ENCODE measurements around the gene HEMK1.

HEMK1 gene

DNA sequence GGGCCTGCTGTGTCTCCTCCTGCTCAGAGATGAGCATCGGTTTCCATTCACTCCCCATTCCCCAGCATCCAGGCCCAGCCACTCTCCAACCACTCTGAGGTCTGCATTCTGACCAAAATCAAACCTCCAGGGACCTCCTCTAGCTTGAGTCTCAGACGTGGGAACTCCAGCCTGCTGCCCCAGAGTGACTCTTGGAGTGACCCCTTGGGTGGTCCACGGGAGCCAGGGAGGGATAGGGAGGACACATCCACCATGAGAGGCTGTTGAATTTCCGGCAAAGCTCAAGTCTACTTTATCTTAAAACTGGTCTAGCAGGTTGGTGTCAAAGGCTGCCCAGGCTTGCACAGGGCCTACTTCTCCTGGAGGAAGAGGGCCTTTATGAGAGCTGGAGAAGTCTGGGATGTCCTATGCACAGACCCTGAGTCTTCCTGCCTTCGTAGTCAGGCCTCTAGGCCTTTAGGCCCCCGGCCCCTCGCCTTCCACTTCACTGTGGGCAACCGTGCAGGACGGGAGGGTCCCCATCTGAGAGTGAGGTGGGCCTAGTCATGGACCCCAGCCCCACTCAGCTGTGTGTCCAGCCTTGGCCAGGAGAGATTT is 33.4 kb downstream of the HEMK1 start:
- no peak for DNase-seq (ENCODE audit: low spot score)

GRCh38 chr3:50603261-50604109 is 34.2 kb downstream of the HEMK1 start:
- no peak for DNase-seq (ENCODE audit: low spot score)

GRCh38 chr3:50604110-50604621 is 34.8 kb downstream of the HEMK1 start:
- DNase-seq (ENCODE audit: low spot score), result no peak

- no peak for DNase-seq (ENCODE audit: low spot score)
Measured at GRCh38 chr3:50604628-50605588, 35.6 kb downstream of the HEMK1 start.

- no peak for DNase-seq (ENCODE audit: low spot score)
Measured at GRCh38 chr3:50605901-50606326, 36.6 kb downstream of the HEMK1 start.

DNA sequence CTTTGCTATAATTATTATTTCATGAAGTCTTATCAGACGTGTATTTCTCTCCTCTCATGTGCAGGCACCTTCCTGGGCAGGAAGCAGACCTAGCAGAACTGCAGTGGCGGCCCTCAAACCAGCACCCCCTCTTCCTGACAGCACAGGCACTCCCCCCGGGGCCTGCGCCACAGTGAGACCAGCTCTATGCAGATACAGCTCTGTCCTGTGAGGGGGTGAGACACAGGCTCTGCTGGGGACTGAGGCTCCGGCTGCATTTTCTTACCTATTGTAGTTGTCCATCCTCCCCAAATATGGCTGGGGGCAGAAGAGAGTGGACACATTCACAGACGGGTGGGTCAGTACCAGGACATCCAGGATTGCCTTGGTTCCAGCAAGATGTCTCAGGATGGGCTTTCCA is 37.3 kb downstream of the HEMK1 start:
- DNase-seq (ENCODE audit: low spot score), result no peak

- DNase-seq (ENCODE audit: low spot score), result no peak
Measured at GRCh38 chr3:50607271-50608091, 38.2 kb downstream of the HEMK1 start.

DNA sequence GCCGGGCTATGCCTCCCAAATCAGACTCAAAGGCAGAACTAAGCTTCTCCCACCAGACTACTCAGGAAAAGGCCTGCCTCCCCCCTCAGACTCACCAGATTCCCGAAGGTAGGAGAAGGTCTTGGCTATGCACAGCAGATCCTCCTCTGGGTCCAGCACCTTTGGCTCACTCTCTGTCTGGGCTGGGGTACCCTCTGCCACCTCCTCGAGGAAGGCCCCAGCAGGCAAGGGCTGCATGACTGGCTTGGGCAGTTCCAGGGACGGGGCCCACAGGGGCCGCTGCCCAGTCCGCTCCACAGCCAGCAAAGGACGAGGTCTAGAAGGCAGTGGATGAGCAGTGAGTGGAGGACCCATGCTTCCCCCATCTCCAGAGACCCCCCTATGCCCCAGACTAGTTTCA is 39.0 kb downstream of the HEMK1 start:
- no peak for DNase-seq (ENCODE audit: low spot score)

DNA sequence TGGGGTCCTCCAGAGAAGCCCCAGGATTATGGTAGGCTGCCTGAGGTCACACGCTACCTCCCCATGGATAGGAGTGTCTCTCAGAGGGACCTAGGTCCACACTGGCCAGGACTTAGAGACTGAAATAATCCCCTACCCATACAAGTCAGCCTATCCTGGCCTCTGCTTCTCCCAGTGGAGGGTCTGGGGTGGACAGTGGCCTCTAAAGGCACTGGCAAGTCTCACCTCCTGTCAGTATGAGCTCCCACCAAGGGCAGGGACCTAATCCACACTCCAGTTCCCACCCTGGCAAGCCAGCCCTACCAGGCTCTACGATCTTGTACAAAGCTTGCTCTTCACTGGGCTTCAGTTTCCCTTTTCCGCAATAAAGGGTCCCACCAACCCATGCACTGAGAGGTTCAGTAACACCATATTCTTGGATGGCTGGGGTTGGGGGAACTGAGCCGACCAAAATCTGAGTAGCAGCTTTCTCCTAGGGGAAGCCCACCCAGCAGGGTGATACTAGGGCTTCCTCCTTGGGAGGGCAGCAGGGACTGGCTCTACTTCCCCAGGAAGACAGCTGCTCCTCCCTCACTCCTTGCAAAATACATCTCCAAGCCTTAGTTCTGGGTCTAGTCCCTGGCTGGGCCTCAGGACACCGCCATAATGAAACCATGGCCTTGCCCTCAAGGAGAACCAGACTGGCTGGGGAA is 39.9 kb downstream of the HEMK1 start:
- no peak for DNase-seq (ENCODE audit: low spot score)

DNA sequence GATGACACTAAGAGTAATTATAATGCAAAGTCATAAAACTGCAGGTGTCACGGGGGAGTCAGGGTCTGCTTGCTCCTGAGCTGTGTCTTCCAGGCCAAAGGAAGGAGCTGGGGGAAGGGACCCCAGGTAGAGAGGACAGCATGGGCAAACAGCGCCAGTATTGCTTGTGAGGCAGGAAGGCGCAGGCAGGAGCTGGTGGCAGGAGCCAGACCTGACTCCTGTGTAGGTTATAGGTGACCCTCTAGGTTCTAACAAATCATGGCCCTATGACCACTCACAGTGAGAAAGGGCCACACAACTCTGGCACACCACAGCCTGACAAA is 40.4 kb downstream of the HEMK1 start:
- DNase-seq (ENCODE audit: low spot score), result no peak

DNA sequence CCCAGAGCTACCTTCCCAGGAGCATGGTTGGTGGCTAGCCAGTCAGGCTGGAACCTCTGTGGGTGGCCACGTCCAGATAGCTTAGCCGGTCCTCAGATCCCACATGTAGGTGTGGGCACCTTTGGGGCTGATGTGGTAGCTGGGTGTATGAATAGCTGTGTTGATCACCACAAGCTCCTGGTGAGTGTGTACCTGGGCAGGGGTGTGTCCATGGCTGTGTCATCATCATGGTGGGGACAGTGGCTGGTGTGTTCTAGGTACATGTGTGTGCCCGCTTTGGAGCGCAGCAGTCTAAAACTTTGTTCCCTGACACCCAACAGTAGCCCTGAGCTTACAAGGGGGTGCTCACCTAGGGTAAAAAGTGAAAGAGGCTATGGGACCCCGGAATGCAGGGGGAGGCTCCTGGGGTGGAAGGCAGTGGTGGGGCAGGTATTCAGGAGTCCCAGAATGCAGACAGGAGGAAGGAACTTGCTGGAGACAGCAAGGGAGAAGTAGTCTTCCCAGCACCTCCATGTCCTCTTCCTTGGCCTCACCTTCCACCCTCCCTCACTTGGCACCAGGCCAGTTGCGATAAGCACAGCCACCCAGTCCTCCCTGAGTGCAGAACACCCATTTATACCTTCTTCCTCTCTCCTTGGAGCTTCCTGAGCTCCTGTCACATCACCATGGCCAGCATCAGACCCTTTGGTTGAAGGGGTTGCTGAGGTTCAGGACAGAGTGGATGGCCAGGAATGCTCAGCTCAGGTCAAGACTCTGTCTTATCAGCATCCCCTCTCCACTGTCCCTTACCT is 41.1 kb downstream of the HEMK1 start:
- DNase-seq (ENCODE audit: low spot score), result no peak

DNA sequence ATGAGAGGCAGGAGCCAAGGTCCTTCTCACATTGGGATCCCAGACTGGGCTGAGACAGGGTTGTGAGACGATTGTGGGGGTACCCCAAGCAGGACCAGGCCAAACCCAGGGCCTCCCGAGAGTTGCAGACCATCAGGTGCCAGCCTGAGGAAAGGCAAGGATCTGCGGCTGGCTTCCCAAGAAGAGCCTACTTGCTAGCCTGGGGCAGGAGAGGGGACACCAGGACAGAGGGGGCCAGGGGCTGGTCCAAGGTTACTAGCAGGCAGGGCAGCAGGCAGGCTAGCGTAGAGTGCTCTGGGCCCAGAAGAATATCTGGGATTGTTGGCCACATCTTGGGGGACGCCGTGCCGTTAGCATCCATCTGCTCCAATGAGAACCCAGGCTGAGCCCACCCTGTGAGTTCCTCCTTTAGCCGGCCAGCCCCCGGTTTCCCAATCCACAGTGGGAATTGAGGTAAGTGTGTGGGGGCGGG is 41.7 kb downstream of the HEMK1 start:
- DNase-seq (ENCODE audit: low spot score), result no peak

DNA sequence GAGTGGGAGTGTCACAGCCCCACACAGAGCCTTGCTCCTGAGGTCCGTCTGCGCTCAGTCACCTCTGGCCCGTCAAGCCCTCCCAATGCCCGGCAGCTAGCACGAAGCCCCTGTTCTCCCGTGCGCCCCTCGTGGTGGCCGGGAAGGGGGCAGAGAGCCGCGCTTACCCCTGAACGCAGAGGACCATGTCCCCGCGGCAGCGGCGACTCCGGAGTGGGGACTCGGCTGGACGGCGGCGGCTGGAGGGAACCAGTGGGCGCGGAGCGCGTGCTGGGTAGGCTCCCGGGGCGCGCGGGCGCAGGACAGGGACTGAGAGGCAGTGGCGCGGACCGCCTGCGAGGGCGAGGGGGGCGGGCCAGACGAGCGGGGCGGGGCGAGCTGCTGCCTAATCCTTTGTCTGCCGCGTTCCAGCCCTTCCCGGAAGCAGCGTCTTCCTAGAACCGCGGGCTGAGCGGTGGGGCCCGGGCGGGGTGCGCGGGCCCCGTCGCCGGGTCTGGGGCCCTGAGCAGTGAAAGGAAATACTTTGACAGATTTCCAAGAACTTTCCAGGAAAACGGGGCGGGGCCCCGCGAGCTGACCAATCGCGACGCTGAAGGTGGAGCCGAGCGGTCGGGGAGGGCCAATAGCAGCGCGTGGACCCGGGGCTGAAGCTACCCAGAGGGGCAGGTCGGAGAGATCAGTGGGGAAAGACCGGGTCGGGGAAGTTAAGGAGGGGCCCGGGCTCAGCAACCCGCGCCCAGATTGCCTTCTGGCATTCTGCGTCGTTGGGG is 42.3 kb downstream of the HEMK1 start, which contains the start of gene CISH:
TSS of gene CISH (minus strand) at position 311 of the 770 bp plus-strand sequence. CDS start at position 187, 124 bp downstream.
- peak; percentile 92 for DNase-seq (ENCODE audit: low spot score)

DNA sequence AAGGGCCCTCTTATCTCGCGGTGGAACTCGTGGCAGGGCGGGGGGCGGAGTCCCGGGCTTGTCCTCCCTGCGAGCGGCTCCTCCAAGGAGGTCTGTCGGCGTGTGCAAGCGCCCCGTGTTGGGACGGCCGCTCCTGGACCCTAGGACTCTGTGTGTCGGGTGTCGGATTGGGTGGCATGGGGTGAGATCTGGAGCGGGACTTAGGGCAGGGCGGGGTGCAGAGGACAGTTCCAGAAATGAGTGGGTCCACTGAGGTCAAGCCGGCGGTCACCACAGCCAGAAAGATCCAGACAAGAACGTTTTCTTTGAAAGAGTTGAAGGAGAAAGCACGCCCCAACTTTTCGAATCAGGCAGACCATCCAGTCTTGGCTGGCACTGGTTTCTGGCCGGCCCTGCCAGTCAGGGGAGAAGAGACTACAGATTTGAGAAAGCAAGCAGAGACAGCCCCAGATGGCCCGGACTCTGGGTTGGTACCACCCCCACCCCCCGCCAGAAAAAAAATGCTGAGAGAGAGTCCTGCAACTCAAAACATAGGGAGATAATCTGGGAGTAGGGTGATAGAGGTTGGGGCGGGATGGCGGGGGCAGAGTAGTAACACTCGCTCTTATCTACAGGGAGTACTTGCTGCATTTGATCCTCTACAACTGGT is 43.0 kb downstream of the HEMK1 start:
- no peak for DNase-seq (ENCODE audit: low spot score)

- DNase-seq (ENCODE audit: low spot score), result no peak
Measured at GRCh38 chr3:50612970-50613846, 43.9 kb downstream of the HEMK1 start.

DNA sequence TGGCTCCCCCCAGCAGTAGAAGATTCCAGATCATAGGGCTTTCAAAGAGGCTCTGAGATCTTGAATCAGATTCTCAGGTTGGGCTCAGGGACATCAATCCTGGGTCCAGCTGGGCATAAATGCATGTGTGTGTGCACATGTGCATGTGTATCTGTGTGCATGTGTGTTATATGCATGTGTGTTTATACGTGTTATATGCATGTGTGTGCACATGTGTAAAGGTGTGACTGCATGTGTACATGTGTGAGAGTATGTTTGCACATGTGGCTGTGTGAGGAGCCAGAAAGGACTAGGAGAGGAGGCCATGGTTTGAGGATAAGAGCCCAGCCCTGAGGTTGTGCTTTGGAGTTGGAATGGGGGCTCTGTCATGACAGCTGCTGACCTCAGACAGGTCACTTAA is 45.9 kb downstream of the HEMK1 start:
- no peak for DNase-seq (ENCODE audit: low spot score)

GRCh38 chr3:50616003-50616769 is 46.9 kb downstream of the HEMK1 start:
- DNase-seq (ENCODE audit: low spot score), result peak; percentile 89
